HG03025 (cell line): Measurements from ENCODE around the gene JAKMIP2.
"Not testable (repeated sequence)": the region's sequence is repeated elsewhere in the genome, so short reads cannot be mapped to it uniquely, and the experiment has no call there.

Experiments
- ATAC-seq: cut with Tn5 transposase; IDR thresholded peaks from one replicate; pipeline ENCODE4 v1.9.1; 2021; ENCODE audit warnings: mild to moderate bottlenecking, moderate library complexity; ENCODE audit not compliant: unreplicated experiment, low FRiP score

Gene JAKMIP2

GRCh38 chr5:147666419-147666818 lies 116.1 kb downstream of the JAKMIP2 start:
- ATAC-seq, result no peak

GRCh38 chr5:147661541-147661940 lies 121.0 kb downstream of the JAKMIP2 start:
- ATAC-seq, result no peak

GRCh38 chr5:147659166-147659929 lies 123.2 kb downstream of the JAKMIP2 start:
- no peak for ATAC-seq

GRCh38 chr5:147658293-147658932 lies 124.1 kb downstream of the JAKMIP2 start:
- no peak for ATAC-seq

GRCh38 chr5:147648597-147648996 lies 133.9 kb downstream of the JAKMIP2 start:
- no peak for ATAC-seq

GRCh38 chr5:147645197-147645596 lies 137.3 kb downstream of the JAKMIP2 start:
- no peak for ATAC-seq

- no peak for ATAC-seq
These were observed 138.1 kb downstream of the JAKMIP2 start for GRCh38 chr5:147644460-147644859.

GRCh38 chr5:147643142-147643541 lies 139.4 kb downstream of the JAKMIP2 start:
- ATAC-seq, result no peak

- ATAC-seq, result no peak
These were observed 139.9 kb downstream of the JAKMIP2 start for GRCh38 chr5:147642666-147643065.

- ATAC-seq, result no peak
These were observed 143.2 kb downstream of the JAKMIP2 start for GRCh38 chr5:147639321-147639720.

- ATAC-seq, result no peak
These were observed 145.9 kb downstream of the JAKMIP2 start for GRCh38 chr5:147636729-147636984.

- no peak for ATAC-seq
These were observed 146.4 kb downstream of the JAKMIP2 start for GRCh38 chr5:147635882-147636728.

- ATAC-seq, result not testable (repeated sequence)
These were observed 147.1 kb downstream of the JAKMIP2 start for GRCh38 chr5:147635439-147635838.

- ATAC-seq, result no peak
These were observed 149.4 kb downstream of the JAKMIP2 start for GRCh38 chr5:147633173-147633572.

GRCh38 chr5:147631428-147632003 lies 151.0 kb downstream of the JAKMIP2 start:
- no peak for ATAC-seq

- no peak for ATAC-seq
These were observed 153.3 kb downstream of the JAKMIP2 start for GRCh38 chr5:147629196-147629595.

- ATAC-seq, result peak; percentile 81
These were observed 154.3 kb downstream of the JAKMIP2 start for GRCh38 chr5:147628058-147628895.

- ATAC-seq, result no peak
These were observed 156.1 kb downstream of the JAKMIP2 start for GRCh38 chr5:147626464-147626863.

- no peak for ATAC-seq
These were observed 161.5 kb downstream of the JAKMIP2 start for GRCh38 chr5:147621016-147621415.

- ATAC-seq, result no peak
These were observed 163.1 kb downstream of the JAKMIP2 start for GRCh38 chr5:147619281-147619878.
